AG08395 (cell line): ENCODE results near the gene HAT1.
"Not testable (repeated sequence)": the region's sequence is repeated elsewhere in the genome, so short reads cannot be mapped to it uniquely, and the experiment has no call there.

Source experiments
- DNase-seq: peaks from one replicate; pipeline ENCODE4 v3.0.0; 2012; ENCODE audit warnings: mixed read lengths, low spot score

The HAT1 gene

DNA sequence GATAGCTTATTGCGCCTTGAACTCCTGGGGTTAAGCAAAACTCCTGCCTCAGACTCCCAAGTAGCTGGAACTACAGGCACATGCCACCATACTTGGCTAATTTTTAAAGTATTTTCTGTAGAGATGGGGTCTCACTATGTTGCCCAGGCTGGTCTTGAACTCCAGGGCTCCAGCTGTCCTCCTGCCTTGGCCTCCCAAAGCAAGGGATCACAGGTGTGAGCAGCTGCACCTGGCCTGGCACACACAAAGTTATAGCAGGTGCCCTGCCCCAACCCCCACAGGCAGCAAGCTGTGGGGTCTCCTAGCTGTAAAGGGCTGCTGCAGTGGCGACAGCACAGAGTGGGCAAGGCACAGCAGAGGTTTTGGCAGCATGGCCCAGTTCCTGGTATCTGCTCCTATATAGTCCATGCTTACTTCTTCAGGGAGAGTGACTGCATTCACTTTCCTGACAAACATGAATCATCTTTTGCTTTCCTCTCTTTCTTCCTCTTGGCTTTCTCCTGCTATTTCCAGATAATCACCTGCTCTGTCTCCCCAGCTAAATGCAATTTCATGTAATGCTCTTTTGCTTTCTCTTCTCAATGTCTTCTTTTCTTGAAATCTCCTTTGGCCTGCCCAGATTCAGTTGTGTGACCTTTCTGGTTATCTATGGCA lies 50.2 kb downstream of the HAT1 start:
- DNase-seq, result no peak

DNA sequence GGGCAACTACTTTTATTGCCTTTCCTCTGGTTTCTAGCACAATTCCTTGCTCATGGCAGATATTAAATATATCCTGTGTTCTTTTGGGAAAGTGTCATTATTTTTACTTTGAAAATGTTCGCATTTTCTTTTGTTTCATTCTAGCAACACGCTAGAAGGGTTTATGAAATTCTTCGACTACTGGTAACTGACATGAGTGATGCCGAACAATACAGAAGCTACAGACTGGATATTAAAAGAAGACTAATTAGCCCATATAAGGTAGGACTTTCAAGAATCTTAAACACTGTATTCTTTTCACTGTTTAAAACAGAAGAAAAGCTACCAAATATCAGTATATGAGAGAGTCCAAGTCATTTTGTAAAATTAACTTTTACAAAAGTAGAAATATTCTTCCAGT lies 56.8 kb downstream of the HAT1 start:
- no peak for DNase-seq

DNA sequence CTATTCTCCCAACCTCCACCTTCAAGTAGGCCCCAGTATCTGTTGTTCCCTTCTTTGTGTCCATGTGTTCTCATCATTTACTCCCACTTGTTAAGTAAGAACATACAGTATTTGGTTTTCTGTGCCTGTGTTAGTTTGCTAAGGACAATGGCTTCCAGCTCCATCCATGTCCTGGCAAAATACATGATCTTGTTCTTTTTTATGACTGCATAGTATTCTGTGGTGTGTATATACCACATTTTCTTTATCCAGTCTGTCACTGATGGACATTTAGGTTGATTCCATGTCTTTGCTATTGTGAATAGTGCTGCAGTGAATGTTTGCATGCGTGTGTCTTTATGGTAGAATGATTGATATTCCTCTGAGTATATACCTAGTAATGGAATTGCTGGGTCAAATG lies 61.7 kb downstream of the HAT1 start:
- not testable (repeated sequence) for DNase-seq

DNA sequence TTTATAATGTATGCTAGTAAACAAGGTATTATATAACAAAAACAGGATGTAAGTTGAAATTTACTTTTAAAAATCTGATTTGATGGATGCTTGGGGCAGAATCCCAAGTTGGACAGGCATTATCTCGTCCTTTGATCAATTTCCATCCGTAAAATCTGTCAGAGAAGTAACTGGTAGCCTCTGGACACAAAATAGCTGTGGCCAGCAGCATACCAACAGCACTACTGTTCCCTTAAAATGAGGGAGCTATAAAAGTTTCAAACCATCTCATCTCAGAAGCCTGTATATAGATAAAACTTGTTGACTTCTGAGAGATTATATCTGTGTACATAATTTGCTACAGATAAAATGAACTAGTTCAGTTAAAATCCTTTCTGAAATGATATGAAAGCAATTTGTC lies 62.8 kb downstream of the HAT1 start:
- DNase-seq, result no peak

DNA sequence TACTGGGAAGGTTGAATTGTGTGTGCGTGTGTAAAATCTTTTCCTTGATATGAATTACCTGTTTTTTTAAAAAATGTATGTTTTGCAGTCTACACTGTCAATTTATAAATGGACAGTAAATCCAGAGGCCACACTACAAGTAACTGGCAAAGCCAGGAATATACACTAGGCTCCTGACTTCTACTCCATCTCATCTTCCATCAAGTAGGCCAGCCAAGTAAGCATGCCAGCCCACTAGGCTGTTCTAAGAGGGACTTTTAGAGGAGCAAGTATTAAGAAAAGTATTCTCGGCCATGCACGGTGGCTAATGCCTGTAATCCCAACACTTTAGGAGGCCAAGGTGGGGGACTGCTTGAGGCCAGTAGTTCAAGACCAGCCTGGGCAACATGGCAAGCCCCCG lies 64.5 kb downstream of the HAT1 start:
- no peak for DNase-seq

DNA sequence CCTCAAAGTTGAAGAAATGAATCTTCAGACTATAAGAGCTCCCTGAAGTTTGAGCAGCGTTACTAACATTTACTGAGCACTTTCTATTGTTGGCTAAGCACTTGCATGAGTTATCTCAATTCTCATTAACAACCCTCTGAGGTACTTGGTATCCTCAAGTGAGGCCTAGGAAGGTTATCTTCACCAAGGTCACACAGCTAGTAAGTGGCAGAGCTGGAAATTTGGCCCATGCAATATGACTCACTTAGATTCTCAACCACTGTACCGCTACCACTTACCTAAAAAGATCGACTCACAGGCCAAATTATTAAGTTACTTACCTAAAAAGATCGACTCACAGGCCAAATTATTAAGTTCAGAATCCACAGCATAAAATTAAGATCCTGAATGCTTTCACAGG lies 68.8 kb downstream of the HAT1 start:
- no peak for DNase-seq

DNA sequence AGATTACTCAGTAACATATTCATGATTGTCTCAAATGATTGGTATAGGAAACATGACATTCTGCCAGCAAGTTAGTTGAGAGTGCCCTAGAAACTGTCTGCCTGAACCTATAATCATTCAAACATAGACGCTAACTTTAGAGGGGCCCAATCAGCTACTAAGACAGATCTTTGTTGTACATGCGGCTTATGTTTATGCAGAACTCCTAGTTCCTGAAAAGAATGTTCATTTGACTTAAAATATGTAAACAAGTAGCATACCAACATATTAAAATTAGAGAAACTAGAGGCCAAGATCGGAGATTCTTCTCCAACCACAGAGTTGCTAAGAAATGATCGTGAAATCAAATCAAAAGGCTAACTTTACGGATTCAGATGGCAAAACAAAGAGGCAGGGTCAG lies 73.3 kb downstream of the HAT1 start:
- no peak for DNase-seq

DNA sequence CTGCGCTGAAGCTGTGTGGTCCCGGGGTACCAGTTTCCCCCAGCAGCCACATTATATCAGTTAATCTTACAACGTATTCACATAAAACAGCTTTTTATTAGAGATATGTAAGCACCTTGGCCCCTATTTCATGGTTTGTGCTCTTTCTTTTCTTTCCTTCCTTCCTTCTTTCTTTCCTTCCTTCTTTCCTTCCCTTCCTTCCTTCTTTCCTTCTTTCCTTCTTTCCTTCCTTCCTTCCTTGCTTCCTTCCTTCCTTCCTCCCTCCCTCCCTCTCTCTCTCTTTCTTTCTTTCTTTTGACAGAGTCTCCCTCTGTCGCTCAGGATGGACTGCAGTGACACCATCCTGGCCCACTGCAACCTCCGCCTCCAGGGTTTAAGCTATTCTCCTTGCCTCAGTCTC lies 73.8 kb downstream of the HAT1 start:
- no peak for DNase-seq

DNA sequence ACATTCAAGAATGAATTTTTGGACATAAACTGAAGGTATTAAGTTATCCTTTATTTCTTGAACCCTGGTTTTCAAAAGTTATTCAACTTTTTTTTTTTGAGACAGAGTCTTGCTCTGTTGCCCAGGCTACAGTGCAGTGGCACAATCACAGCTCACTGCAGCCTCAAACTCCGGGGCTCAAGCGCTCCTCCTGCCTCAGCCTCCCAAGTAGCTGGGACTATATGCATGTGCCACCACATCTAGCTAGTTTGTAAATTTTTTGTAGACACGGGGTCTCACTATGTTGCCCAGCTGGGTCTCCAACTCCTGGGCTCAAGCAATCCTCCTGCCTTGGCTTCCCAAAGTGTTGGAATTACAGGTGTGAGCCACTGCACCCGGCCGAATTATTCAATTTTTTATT lies 74.8 kb downstream of the HAT1 start:
- not testable (repeated sequence) for DNase-seq

DNA sequence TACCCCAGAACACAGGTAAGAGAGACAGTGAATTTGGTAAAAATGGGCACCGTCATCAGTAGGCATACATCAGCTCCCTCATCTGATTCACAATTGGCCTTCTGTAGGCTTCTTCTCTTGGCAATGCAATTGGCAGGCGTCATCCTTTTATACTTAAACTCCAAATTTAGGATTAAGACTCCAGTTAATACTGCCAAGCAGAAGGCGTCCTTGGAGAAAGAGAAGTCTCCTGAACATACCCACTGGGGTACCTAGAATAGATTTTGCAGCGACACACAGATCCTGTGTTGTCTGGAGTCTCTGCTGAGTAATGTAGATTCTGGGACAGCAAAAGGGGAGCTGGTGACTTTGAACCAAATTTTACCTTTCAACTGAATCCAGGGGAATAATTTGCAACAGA lies 76.9 kb downstream of the HAT1 start:
- DNase-seq, result no peak

DNA sequence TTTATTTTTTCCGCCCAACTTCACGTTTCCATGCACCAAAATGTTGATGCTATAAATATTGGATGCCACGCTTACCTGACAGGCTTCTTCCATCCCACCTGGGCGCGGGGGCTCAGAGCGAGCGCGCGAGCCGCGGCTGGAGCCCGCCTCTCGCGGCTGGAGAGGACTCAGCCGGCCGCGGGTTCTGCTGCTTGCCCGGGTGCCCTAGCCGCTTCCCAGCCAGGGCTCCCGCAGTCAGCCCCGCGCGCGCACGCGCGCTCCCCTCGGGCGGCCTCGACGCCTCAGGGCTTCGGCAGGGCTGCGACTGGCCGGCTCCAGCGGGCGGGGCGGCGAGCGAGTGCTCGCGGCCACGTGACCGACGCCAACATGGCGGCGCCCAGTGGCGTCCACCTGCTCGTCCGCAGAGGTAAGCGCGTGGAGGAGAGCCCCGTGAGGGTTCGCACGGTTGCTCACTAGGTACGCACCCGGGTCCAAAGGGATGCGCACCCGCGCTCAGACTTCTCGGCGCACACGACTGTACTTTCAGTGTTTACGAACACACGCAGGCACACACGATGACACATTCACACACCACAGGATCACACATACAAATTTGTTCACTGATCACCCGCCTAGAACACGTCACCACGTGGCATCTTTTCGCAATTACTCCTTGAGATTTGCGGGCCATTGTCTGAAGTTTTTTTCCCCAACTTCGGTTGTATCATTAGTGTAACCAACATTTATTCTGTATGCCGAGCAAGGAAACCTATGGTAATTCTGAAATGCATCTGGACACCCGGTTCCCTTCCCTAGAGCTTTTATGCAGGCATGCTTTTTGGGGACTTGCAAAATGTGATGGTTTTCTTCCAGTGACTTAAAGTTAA lies 77.6 kb downstream of the HAT1 start, which contains the start of gene METAP1D:
METAP1D (plus strand) TSS at position 350 of the 866 bp plus-strand sequence; CDS start at position 367, 17 bp downstream.
- peak; percentile 99 for DNase-seq

DNA sequence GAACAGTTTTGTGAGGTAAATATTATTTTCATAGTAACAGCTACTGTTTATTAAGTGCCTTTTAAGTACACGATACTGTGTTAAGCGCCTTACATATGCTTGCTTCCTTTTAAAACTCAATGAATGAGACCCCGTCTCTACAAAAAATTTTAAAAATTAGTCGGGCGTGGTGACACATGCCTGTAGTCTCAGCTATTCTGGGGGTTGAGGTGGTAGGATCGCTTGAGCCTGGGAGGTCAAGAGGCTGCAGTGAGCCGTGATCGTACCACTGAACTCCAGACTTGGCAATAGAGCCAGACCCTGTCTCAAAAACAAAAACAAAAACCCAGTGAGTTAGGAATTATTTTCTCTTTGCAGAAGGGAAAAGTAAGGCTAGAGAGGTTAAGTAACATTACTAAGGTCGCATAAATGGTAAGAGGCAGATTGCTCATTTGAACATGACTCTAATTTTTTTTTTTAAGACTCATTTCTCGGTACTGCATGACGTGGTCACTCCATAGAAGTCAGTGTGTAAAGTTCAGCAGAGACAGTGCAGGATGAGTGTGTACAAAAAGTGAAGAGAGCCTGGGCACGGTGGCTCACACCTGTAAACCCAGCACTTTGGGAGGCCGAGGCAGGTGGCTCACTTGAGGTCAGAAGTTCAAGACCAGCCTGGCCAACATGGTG lies 78.6 kb downstream of the HAT1 start:
- DNase-seq, result no peak

DNA sequence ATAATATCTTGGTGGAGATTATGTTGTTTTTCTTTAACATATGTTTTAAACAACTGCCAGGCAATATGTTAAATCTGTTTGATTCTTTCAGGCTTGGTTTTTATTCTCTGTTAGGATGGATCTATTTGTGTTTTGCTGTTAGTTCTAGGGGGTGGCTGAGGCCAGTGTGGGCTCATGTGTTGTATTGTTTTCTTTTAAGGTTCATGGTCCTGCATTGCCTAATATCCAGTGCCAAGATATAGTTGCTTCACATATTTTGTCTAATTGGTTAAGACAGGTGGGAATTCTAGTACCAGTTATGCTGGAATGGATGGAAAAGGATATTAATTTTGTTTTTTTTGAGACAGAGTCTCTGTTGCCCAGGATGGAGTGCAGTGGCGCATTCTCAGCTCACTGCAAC lies 85.1 kb downstream of the HAT1 start:
- no peak for DNase-seq

DNA sequence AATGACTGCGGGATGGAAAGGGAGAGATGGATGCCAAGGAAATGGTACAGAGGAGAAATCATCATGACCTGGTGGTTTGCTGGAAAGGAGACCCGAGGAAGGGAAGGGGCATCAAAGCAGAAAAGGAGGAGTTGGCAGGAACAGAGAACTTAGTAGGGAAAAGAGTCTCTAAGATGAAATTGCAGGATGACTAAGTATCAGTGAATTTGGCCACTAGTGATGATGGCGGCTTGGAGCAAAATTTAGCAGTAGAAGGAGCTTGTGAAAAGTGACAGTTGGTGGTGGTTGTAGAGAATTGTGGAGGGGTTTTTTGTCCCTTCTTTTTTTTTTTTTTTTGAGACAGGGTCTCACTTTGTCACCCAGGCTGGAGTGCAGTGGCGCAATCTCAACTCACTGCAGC lies 87.6 kb downstream of the HAT1 start:
- no peak for DNase-seq

DNA sequence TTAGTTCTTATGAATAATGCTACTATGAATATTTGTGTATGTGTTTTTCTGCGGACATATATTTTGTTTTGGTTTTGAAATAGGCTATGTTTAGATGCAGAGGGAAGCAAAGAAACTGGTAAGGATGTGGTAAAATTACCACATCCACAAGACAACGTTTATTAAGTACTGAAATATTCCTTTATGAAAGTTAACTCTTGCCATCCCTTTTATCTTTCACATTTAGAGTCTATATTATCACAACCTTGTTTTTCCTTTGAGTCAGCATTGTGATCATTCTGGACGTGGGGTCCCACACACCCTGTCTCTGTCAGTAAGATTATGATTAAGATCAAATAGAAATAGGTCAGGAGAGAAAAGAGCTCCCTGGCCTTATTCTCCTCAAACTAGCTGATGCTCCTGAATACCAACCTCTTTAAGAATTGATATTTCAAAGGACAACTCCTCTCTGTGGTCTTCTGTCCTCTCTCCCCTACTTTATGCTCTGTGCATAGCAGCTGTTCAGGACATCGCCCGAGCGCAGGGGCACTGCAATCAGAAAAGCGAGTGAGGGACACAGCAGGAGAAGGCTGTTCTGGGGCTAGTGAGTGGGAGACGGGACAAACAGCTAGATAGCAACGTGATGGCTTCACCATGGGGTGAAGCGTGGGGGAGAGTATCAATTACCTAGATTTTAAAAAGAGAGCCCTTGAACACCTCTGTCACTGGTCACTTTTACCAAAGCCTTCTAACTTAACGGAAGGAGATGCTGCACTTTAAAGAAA lies 89.7 kb downstream of the HAT1 start:
- DNase-seq, result no peak

DNA sequence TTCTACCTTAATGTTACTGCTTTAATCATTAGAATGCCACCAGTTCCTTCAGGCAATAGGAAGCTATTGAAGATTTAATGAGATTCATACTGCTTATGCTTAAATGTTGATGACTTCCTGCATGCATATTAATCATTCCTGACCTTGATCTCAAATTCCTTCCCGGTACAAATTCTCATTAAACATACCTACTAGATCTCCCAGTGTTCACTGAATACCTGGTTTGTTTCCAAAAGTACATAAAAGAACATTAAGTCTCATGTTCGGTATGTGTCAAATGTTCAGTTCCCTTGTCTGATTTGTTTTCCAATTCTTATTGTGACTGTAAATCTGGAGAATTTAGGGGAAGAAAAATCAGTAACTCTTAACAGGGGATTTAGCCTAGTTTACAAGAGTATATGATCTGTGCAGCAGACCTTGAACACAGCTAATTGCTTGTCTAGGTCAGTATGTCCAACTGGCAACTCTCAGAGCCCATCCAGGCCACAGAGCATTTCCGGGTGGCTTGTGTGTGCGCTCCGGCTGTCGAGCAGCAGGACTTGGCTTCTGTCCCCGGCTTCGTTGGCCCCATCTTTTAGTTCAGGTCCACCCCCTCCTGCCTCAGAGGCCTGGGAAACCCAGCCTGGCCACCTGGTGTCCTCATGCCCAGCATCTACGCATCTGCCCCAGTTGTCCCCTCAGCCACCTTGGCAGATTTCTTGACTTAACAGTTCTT lies 90.6 kb downstream of the HAT1 start:
- no peak for DNase-seq

DNA sequence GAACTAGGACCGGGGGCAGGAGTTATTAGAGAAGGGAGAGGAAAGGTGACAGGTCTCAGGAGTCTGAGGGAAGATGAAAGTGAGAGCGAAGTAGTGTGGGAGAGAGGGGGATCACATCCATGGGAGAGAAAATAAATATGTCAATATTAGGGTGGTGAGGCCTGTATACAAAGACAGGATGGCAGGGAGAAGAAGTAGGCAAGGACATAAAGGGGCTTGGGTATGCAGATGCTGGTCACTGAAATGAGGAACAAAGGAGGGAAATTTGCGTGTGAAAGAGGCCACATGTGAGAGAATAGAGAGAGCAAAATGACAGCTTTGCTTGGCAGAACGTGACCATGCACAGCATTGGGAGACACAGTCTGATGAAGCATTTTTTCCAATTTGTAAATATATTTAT lies 91.1 kb downstream of the HAT1 start:
- no peak for DNase-seq

DNA sequence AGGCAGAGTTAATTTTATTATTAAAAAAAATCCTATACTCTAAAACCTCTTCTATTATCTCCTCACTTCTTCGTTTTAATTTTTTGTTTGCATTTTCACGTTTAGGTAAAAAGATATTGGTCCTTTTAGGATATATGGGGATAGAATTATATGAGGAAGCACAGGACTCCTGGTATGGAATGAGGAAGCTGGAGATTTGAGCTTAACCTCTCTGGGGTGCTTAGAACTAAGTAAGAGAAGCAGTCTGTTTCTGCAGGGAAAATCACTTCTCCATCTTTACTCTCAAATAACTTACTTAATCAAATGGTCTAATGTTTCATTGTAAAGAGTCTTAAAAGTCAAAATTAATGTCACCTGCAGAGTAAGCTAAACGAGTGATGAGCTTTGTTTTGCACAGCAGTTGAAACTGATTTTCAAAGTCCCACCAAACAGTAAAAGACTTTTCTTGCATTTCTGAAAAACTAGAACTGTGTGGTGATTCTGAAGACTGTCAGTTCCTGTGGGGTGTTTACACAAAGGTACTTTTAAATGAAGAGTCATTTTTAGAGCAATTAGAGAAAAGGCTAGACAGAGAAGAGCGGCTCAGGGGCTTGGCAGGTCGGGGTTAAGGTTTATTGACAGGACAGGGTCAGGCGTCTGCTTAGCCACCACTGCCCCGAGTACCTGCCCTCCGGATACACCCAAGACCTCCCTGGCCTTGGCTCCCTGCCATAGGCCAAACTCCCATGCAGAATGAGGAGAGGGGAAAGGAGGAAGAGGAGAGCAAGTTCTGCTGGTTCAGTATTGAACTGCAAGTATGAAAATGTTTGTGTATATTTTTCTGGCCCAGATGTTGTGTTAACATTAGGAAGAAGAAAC lies 99.0 kb downstream of the HAT1 start:
- DNase-seq, result no peak

DNA sequence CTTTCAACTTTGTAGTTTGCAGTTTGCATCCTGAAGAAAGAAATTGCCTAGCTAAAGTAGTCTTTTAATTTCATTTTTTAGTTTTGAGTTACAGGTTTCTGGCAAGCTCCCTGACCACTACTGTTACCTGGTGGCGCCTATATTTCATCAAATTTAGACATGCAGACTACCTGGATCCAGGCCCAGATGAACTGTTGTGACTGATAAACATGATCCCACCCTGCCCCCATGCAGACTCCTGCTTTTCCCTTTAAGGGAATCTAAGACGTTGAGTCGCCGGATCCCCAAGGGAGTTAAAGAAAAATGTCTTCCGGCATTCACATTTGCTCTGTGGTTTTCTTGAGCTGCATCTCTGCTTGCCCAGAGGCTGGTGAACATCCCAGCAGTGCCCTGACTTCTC lies 99.7 kb downstream of the HAT1 start:
- DNase-seq, result peak; percentile 68

DNA sequence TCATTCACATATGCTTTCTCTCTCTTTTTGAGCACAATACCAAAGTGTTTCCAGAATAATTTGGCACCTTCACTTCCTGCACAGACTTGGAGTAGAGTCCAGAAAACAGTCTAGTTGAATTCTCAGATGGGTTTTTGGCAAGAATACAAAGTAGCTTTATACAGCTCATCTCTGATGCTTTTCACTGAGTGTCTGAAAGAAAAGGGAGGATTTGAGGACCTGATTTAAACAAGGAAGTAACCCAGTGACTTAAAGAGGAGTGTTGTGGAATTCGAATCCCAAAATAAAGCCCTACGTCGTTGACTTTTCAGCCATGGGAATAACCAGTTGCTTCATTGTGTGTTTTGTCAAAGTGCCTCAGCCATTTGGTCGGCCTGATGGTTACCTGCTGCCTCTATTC lies 109.3 kb downstream of the HAT1 start:
- no peak for DNase-seq
